ENCODE results near the gene FARP1.

FARP1 gene, protein sequence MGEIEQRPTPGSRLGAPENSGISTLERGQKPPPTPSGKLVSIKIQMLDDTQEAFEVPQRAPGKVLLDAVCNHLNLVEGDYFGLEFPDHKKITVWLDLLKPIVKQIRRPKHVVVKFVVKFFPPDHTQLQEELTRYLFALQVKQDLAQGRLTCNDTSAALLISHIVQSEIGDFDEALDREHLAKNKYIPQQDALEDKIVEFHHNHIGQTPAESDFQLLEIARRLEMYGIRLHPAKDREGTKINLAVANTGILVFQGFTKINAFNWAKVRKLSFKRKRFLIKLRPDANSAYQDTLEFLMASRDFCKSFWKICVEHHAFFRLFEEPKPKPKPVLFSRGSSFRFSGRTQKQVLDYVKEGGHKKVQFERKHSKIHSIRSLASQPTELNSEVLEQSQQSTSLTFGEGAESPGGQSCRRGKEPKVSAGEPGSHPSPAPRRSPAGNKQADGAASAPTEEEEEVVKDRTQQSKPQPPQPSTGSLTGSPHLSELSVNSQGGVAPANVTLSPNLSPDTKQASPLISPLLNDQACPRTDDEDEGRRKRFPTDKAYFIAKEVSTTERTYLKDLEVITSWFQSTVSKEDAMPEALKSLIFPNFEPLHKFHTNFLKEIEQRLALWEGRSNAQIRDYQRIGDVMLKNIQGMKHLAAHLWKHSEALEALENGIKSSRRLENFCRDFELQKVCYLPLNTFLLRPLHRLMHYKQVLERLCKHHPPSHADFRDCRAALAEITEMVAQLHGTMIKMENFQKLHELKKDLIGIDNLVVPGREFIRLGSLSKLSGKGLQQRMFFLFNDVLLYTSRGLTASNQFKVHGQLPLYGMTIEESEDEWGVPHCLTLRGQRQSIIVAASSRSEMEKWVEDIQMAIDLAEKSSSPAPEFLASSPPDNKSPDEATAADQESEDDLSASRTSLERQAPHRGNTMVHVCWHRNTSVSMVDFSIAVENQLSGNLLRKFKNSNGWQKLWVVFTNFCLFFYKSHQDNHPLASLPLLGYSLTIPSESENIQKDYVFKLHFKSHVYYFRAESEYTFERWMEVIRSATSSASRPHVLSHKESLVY

GRCh38 chr13:98142380-98143156 lies at the start of gene FARP1:
Gene FARP1 (plus strand): TSS chr13:98143094. CDS start chr13:98213243, 70,149 bp downstream.
- peak; percentile 47 to 67 for DNase-seq

DNA sequence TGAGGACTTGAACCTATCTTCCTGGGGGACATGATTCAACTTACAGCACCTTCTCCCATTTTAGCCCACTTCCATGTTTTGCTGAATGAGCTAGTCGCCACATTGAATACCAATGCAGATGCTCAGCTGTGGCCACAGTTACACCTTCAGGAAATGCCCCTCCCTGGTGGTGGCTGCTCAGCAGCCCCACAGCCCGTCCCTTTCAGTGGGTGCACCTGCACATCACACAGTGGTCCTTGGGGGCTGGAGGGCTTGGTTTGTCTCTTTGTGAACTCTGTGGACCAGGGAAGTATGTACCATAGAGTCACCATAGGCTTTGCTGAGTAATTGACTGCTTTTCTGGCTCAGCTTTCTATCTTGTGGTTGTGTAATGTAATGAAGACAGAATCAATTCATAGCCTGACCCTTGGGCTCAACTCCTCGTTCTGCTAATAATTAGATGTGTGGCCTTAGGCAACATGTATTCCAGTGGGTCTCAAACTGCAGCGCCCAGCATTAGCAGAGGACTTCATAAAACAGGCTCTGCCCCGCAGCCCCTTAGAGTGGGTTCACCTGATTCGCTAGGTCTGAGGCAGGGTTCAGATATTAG lies 48.1 kb upstream of the FARP1 start:
- DNase-seq: no peak

GRCh38 chr13:98096059-98096458 lies 46.8 kb upstream of the FARP1 start:
- DNase-seq: no peak

DNA sequence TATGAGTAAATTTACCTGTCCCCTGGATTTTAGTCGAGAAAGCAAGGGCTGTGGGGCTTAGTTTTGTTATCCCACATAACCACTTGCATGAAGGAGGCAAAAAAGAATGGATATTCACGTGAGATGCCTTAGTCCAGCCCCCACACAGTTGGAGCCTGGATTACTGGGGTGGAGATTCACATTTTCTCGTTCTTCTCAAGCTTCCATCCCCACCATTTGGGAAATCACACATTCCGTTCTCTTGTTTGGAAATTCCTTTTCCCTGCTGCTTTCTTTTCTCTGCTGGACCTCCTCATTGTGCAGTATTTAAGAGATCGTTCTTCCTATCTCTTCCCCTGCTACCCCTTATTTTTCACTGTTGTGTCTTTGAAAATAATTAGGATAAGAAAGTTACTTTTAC lies 45.1 kb upstream of the FARP1 start:
- no peak for DNase-seq

DNA sequence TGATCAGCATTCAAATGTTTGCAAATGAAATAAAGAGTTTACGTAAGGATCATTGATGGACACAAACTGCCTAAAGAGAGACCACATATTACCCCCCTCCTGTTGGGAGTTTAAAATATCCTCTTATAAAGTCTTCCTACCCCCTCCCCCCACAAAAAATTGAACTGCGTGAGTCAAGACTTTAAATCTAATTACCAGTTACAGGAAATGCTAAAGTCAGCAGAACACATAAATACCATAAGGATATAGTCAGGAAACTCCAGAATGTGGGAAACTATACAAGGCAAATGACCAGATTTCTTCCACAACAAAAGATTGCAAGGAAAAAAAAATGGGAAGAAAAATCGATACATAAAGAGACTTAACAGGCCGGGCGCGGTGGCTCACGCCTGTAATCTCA lies 44.4 kb upstream of the FARP1 start:
- DNase-seq: no peak

DNA sequence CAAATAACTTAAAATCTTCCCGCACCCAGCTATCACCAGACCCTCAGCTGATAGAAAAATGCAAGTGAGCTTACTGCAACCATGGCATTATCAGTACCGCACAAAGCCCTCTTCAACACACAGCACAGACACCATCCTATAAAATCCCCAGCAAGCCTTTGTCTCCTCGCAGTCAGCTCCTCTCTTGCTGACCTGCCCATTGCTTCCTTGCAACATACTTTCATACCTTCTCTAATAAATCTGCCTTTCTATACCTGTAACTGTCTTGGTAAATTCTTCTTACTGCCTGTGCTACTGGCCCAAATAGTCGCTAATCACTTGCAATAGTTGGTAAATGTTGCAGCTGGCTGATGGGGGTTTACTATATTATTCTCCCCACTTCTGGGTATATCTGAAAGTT lies 43.3 kb upstream of the FARP1 start:
- DNase-seq: no peak

DNA sequence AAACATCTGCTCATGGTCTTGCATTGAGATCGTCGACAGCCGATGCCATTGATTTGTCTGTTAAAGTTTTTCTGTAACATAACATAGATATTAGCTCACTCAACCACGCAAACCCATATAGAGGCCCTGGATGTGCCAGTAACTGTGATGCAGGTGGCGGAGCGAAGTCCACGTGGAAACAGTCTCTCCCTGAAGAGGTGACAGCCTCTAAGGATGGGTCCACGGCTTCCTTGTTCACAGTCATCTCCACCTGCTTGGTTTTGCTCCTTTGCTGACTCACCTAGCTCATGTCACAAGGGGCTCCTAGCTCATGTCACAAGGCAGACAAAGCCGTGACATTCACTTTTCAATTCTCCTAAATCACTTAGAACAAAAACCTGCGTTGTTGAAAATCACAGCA lies 42.4 kb upstream of the FARP1 start:
- no peak for DNase-seq

DNA sequence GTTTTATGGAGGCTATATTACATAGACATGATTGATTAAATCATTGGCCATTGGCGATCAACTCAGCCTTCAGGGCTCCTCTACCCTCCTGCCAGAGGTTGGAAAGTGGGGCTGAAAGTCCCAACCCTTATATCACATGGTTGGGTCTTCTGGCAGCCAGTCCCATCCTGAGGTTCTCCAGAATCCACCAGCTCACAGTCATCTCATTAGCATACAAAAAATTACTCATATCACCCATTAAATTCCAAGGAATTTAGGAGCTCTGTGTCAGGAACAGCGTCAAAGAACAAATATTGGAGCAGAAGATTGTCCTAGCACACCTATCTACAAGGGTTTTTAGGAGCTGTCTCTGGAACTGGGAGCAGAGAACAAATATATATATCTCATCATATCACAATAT lies 39.4 kb upstream of the FARP1 start:
- no peak for DNase-seq

GRCh38 chr13:98103942-98104880 lies 38.7 kb upstream of the FARP1 start:
- no peak for DNase-seq

- no peak for DNase-seq
Measured at GRCh38 chr13:98105929-98106336, 37.0 kb upstream of the FARP1 start.

DNA sequence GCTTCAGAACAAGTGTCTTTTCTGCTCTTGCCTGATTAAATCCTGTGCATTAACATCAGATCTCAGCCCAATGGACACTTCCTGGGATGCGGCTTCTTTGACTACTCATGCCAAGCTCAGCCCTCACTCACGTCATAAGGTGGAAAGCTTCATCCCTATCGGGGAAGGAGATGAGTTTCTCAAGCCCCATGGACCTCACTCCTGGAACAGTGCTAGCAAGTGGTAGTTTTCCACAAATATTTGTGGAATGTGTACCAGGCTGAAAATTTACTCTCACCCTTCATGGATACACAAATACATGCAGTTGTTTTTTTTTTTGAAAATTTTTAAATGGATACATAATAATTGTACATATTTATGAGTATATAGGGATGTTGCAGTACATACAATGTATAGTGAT lies 34.6 kb upstream of the FARP1 start:
- no peak for DNase-seq

DNA sequence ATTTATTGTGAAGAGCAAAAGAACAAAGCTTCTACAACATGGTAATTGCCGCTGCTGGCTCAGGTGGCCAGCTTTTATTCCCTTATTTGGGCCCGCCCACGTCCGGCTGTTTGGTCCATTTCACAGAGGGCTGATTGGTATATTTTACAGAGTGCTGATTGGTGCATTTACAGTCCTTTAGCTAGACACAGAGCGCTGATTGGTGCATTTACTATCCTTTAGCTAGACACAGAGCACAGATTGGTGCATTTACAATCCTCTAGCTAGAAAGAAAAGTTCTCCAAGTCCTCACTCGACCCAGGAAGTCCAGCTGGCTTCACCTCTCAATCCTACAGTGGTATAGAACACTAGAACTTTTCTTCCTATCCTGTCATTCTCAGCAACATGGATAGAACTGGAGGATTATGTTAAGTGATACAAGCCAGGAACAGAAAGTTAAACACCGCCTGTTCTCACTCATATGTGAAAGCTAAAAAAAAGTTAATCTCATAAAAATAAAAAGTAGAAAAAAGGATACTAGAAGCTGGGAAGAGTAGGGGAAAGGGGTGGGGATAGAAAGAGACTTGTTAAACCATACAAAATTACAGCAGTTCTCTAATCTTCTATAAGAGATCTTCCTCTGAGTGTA lies 33.6 kb upstream of the FARP1 start:
- DNase-seq: no peak

DNA sequence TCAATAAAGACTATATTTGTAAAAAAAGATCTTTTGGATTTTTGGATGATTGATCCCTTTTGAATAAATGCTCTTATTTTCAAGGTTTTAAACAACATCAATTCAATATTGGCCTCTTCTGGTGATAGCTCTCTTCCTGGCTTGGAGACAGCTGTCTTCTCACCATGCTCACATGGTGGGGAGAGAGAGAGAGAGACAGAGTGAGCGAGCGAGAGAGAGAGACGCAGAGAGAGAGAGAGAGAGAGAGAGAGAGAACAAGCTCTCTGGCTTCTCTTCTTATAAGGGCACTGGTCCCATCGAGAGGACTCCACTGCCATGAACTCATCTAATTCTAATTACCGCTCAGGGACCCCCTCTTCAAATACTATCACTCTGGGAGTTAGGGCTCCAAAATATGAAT lies 32.1 kb upstream of the FARP1 start:
- no peak for DNase-seq

- DNase-seq: no peak
Measured at GRCh38 chr13:98111168-98112098, 31.5 kb upstream of the FARP1 start.

DNA sequence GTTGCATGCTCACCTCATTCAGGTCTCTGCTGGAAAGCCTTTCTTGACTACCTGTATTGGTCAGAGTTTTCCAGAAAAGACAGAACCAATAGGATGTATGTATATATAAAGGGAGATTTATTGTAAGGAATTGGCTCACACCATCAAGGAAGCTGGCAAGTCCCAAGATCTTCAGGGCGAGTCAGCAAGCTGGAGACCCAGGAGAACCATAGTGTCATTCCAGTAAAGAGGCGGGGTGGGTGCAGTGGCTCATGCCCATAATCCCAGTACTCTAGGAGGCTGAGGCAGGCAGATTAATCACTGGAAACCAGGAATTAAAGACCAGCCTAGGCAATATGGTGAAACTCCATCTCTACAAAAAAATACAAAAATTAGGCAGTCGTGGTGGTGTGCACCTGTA lies 30.4 kb upstream of the FARP1 start:
- no peak for DNase-seq

DNA sequence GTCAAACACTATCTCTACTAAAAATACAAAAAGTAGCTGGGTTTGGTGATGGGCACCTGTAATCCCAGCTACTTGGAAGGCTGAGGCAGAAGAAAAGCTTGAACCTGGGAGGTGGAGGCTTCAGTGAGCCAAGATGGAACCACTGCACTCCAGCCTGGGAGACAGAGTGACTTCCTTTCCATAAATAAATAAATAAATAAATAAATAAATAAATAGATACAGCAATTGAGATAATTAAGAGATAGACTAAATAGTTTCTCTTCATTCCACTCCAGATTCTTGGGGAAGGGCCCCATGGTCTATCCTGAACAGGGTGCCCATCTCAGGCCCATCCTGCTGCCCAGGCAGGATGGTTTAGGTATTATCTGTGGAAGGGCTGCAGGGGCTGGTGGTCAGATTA lies 24.0 kb upstream of the FARP1 start:
- DNase-seq: no peak

- DNase-seq: no peak
Measured at GRCh38 chr13:98123176-98123575, 19.7 kb upstream of the FARP1 start.

- DNase-seq: no peak
Measured at GRCh38 chr13:98129059-98129746, 13.7 kb upstream of the FARP1 start.

DNA sequence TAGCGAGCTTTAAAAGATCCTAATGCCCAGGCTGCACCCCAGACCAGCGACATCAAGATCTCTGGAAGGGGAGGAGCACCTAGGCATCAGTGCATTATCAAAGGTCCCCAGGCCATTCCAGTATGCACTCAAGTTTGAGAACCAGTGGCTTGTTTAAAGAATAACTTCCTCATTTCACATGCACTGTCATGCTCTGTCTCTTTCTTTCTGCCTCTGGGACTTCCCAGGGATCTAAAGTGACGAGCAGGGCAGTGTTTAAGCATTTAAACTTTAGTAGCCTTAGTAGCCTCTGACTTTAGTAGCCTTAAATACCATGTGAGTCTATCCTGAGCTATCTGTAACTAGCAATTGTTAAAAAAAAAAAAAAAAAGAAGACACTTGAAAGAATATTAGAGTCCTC lies 8.9 kb upstream of the FARP1 start:
- DNase-seq: no peak

All from activated T-cell treated with anti-CD3 and anti-CD28 coated beads, Interleukin-2, amount 50 U/mL, for 48 hours (primary cell).